Central memory CD4-positive, alpha-beta T cell (primary cell): ENCODE data around the gene SPINT2.

ENCODE experiments used
- DNase-seq: peaks from one replicate; pipeline ENCODE4 v3.0.0; 2022

SPINT2 gene

DNA sequence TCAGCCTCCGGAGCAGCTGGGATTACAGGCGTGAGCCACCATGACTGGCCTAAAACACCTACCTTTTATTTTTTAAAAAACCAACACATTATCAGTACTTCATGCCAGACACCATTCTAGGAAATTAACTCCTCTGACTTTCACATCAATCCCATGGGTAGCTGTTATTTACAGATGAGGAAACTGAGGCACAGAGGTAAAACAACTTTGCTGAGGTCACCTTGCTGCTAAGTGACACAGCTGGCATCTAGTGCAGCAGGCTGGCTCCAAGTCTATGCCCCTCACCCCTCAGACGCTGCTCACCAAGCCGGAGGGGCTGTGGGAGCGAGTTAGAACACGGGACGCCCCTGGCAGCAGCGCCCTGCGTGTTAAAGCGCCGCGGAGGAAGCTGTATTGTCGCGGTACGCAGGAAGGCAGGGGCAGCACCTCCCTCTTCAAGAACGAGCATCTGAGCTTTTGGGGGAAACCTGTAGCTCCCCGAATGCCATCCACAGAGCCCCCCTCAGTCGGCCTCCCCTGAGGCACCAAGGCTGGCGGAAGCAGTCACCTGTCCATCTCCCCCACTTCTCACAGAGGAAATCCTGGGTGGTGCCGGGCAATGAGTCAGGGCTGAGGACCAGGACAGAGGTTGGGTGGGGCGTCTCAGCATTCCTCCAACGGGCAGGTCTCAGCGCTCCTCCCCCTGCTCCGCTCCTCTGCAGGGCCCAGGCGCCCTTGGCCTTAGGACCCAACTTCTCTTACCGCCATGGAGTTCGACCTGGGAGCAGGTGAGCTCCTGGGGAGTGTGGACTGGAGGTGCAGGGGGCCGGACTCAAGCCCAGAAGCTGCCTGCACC lies 39.4 kb downstream of the SPINT2 start, which contains the start of gene C19orf33:
TSS of gene C19orf33 (plus strand) at position 735 of the 835 bp plus-strand sequence. CDS start at position 746, 11 bp downstream.
- DNase-seq: no peak

DNA sequence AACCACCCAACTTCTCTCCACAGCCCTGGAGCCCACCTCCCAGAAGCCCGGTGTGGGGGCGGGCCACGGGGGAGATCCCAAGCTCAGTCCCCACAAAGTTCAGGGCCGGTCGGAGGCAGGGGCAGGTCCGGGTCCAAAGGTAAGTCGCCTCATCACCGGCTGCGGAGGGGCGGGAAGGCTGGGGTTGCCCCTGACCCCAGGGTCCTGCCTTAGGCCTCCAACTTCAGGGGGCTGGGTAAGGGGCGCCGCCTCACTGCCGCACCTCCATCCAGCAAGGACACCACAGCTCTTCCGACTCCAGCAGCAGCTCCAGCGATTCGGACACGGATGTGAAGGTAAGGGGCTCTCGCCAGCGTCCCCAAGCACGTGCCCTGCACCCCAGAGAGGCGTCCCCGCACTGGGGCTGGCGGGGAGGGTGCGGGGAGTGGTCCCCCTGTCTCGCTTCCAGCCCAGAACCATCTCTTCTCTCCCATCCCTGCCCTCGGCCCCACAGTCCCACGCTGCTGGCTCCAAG lies 40.0 kb downstream of the SPINT2 start:
- no peak for DNase-seq

GRCh38 chr19:38304866-38305429 lies 40.6 kb downstream of the SPINT2 start:
- no peak for DNase-seq

DNA sequence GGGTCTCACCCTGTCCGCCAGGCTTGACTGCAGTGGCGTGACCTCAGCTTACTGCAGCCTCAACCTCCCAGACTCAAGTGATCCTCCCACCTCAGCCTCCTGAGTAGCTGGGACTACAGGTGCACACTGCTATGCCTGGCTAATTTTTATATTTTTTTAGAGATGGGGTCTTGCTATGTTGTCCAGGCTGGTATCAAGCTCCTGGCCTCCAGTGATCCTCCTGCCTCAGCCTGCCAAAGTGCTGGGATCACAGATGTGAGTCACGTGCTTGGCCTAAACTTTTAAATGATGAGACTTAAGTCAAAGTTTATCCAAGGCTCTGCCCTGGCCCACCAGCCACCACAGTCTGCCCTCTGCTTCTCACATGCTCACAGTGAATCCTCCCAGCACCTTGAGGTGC lies 41.9 kb downstream of the SPINT2 start:
- DNase-seq: no peak

- no peak for DNase-seq
Observed at GRCh38 chr19:38307076-38307475, 42.7 kb downstream of the SPINT2 start.

DNA sequence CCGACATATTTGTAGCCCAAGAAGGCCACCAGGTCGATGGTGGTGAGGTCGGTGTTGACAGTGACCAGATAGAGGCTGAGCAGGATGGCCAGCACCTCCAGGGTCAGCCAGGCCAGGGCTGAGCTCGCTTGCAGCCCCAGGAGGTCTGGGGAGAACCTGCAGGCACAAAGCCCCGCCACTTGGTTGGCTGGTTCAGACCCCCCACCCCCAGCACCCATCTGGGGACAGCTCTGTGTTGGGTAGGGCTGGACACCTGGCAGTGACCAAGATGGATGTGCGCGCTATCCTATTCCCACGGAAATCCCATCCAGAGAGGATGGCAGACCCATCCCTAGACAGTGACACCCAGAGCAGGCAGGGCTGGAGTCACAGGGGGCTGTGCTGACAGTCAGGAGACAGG lies 43.2 kb downstream of the SPINT2 start:
- no peak for DNase-seq

DNA sequence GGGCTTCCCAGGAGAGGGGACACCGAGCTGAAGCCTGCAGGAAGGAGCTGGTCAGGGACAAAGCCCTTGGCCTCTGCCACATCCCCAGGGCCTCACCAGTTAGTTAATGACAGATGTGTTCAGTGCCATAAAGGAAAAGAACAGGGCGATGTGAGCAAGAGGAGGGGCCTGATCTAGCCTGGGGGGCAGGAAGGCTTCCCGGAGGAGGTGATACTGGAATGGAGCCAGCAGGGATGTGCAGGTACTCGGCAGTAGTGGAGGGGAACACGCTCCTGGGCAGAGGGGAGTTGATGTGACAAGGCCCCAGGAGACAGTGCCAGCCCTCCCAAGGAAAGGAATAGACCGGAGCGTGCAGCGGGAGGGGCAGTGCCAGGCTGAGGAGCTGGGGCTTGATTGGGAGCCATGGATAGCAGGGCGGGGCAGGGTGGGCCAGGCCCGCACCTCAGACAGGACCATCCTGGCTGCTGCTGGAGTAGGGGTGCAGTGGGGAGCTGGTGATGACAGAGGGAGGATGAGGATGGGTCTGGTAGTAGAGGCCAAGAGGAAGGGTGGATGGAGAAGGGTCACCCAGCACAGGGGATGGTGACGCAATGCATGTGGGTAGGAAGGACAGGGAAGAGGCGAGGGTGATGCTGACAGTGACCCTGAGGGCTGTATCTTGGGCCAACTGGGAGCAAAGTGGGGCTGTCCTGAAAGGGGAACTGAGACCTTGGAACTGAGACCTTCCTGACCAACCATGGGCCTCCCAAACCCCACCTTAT lies 43.8 kb downstream of the SPINT2 start:
- no peak for DNase-seq

- no peak for DNase-seq
Observed at GRCh38 chr19:38308926-38309614, 44.7 kb downstream of the SPINT2 start.

GRCh38 chr19:38309615-38310278 lies 45.4 kb downstream of the SPINT2 start:
- DNase-seq: no peak

GRCh38 chr19:38310279-38310670 lies 45.9 kb downstream of the SPINT2 start:
- no peak for DNase-seq

DNA sequence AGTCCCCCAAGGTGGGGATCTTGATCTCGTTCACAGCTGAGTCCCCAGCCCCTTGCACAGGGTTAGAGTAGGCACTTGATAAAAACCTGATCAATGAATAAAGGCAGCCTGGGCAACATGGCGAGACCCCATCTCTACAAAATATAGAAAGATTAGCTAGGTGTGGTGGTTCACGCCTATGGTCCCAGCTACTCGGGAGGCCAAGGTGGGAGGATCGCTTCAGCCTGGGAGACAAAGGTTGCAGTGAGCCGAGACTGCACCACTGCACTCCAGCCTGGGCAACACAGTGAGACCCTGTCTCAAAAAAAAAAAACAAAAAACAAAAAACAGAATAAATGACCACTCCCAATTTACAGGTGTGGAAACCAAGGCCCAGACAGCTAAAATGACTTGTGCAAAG lies 46.6 kb downstream of the SPINT2 start:
- DNase-seq: no peak

GRCh38 chr19:38315657-38316476 lies 51.5 kb downstream of the SPINT2 start, which contains the start of gene YIF1B:
Gene YIF1B, minus strand, starts transcription at chr19:38315947. Its CDS starts 30 bp downstream, at chr19:38315917.
- peak; percentile 96 for DNase-seq

DNA sequence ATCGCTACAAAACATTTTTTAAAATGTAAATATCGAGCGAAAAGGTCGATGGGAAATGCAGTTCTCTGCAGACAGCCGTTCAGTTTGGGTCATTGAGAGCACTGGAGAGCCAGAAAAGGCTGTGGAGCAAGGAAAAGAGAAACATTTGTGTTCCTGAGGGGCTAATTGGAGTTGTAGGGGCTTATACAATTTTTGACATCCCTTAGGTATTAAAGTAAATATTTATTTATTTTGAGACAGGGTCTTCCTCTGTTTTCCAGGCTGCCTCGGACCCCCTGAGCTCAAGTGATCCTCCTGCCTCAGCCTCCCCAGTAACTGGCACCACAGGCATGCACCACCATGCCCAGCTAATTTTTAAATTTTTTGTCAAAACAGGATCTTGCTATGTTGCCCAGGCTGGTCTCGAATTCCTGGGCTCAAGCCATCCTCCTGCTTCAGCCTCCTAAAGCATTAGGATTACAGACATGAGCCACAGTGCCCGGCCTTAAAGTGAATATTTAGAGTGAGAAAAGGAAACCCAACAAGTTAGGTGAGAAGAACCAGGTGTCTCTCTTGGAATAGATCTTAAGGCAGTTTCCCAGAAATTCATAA lies 52.2 kb downstream of the SPINT2 start:
- DNase-seq: no peak

GRCh38 chr19:38317104-38317612 lies 52.8 kb downstream of the SPINT2 start:
- peak; percentile 21 for DNase-seq

DNA sequence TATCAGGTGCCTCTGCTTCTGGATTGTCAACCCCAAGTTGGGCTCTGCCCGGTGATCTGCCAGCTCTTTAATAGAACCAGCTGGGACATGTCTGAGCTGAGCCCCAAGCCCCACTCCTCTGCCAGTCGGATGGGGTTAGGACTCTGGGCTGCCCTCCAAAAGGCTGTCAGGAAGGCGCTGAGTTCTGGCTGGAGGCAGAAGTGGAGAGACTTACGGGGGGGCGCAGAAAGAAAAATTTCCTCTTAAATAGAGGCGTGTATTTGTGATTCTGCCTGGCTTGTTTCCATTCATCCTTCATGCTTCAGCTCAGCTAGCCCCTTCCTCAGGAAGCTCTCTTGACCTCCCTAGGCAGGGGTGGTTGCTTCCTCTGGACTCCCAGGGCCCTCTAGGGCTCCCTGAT lies 54.3 kb downstream of the SPINT2 start:
- no peak for DNase-seq

- peak; percentile 25 for DNase-seq
Observed at GRCh38 chr19:38319421-38320258, 55.3 kb downstream of the SPINT2 start, which contains the start of gene KCNK6. Gene KCNK6, plus strand, starts transcription at chr19:38319845. Its CDS starts 106 bp downstream, at chr19:38319951.

GRCh38 chr19:38320969-38321339 lies 56.6 kb downstream of the SPINT2 start:
- no peak for DNase-seq

- DNase-seq: no peak
Observed at GRCh38 chr19:38321646-38322196, 57.3 kb downstream of the SPINT2 start.

- DNase-seq: no peak
Observed at GRCh38 chr19:38323291-38323690, 58.9 kb downstream of the SPINT2 start.
